ENCODE results near the gene SNAPC4. TPM values are rescaled to one million over a fixed set of nuclear protein-coding genes. Genes with fewer than 3 reads are reported as not detected.
"Not testable (repeated sequence)": the region's sequence is repeated elsewhere in the genome, so short reads cannot be mapped to it uniquely, and the experiment has no call there.

Gene SNAPC4
- total RNA-seq, 1 donor: 3.5 TPM

- no peaks in the 10 kb centered on the region for H3K9me3 ChIP-seq (ENCODE audit: low read depth, low read length)
- no peaks in the 10 kb centered on the region for H3K4me1 ChIP-seq (ENCODE audit: insufficient read depth, low read length)
- no peaks in the 10 kb centered on the region for H3K27me3 ChIP-seq (ENCODE audit: insufficient read depth, low read length)
- H3K4me3 ChIP-seq (ENCODE audit: low read length): no peak overlapping the region
Observed at GRCh38 chr9:136354592-136355085, 45.3 kb downstream of the SNAPC4 start.

GRCh38 chr9:136353757-136354488 is 46.0 kb downstream of the SNAPC4 start:
- Histone ChIP-seq H3K9me3 (ENCODE audit: low read depth, low read length) (no peaks in the 10 kb centered on the region), H3K27me3 (ENCODE audit: insufficient read depth, low read length) (no peaks in the 10 kb centered on the region), H3K4me3 (ENCODE audit: low read length) (no peak overlapping the region), H3K4me1 (ENCODE audit: insufficient read depth, low read length) (no peaks in the 10 kb centered on the region)

- H3K4me1 ChIP-seq (ENCODE audit: insufficient read depth, low read length): no peaks in the 10 kb centered on the region
- no peak overlapping the region for H3K4me3 ChIP-seq (ENCODE audit: low read length)
- H3K9me3 ChIP-seq (ENCODE audit: low read depth, low read length): no peaks in the 10 kb centered on the region
- no peaks in the 10 kb centered on the region for H3K27me3 ChIP-seq (ENCODE audit: insufficient read depth, low read length)
Observed at GRCh38 chr9:136353088-136353487, 46.9 kb downstream of the SNAPC4 start.

- Histone ChIP-seq H3K4me1 (ENCODE audit: insufficient read depth, low read length) (no peaks in the 10 kb centered on the region), H3K4me3 (ENCODE audit: low read length) (no peak overlapping the region), H3K27me3 (ENCODE audit: insufficient read depth, low read length) (no peaks in the 10 kb centered on the region), H3K9me3 (ENCODE audit: low read depth, low read length) (no peaks in the 10 kb centered on the region)
Observed at GRCh38 chr9:136352682-136353081, 47.3 kb downstream of the SNAPC4 start.

GRCh38 chr9:136351868-136352267 is 48.1 kb downstream of the SNAPC4 start:
- not testable (repeated sequence) for H3K4me1 ChIP-seq (ENCODE audit: insufficient read depth, low read length); H3K27me3 ChIP-seq (ENCODE audit: insufficient read depth, low read length); H3K9me3 ChIP-seq (ENCODE audit: low read depth, low read length); H3K4me3 ChIP-seq (ENCODE audit: low read length)

- Histone ChIP-seq H3K27me3 (ENCODE audit: insufficient read depth, low read length) (no peaks in the 10 kb centered on the region), H3K4me3 (ENCODE audit: low read length) (no peak overlapping the region), H3K4me1 (ENCODE audit: insufficient read depth, low read length) (no peaks in the 10 kb centered on the region), H3K9me3 (ENCODE audit: low read depth, low read length) (no peaks in the 10 kb centered on the region)
Observed at GRCh38 chr9:136351252-136351800, 48.6 kb downstream of the SNAPC4 start.

Other genes starting within 250 kb of the SNAPC4 start
- not detected for gene LHX3, start 195.0 kb downstream of the SNAPC4 start, total RNA-seq
- gene QSOX2, start 154.4 kb downstream of the SNAPC4 start, total RNA-seq: 8.1 TPM
- gene CCDC187, start 96.1 kb downstream of the SNAPC4 start, total RNA-seq: 0.10 TPM
- 2.6 TPM for gene GPSM1, start 72.6 kb downstream of the SNAPC4 start, total RNA-seq
- 9.0 TPM for gene DNLZ, start 36.4 kb downstream of the SNAPC4 start, total RNA-seq
- 8.5 TPM for gene CARD9, start 26.5 kb downstream of the SNAPC4 start, total RNA-seq
- gene ENTR1, start 10.4 kb upstream of the SNAPC4 start, total RNA-seq: 16.2 TPM
- gene PMPCA, start 10.5 kb upstream of the SNAPC4 start, total RNA-seq: 36.6 TPM
- gene INPP5E, start 39.7 kb upstream of the SNAPC4 start, total RNA-seq: 5.5 TPM
- gene SEC16A, start 82.9 kb upstream of the SNAPC4 start, total RNA-seq: 38.0 TPM
- 28.1 TPM for gene NOTCH1, start 145.9 kb upstream of the SNAPC4 start, total RNA-seq